SK-N-SH (cell line): ENCODE data around the gene COL20A1. TPM values are rescaled to one million over a fixed set of nuclear protein-coding genes. Genes with fewer than 3 reads are reported as not detected.

Experiments
- CTCF ChIA-PET: fragments of 300-600, 350-600 bp; formaldehyde crosslinking; extraction: SDS; loops from one replicate; lab custom pipeline; 2021; lab: Yijun Ruan, JAX
- POLR2A ChIA-PET: fragments of 350-600 bp; sonication (Branson Sonifier 250); formaldehyde crosslinking; extraction: SDS; loops from one replicate; lab custom pipeline; 2020; ENCODE audit warnings: antibody characterized with exemption, inconsistent platforms; lab: Yijun Ruan, JAX
- DNase-seq: peaks from one replicate; pipeline ENCODE4 v3.0.0; 2012
- H2AFZ ChIP-seq: fragments of 200-600 bp; sonication (generic); 2 replicates; pipeline ENCODE4 v1.8.1; 2016; ENCODE audit warnings: antibody characterized with exemption, mild to moderate bottlenecking, low read depth
- H3F3A ChIP-seq: fragments of 200-600 bp; sonication (generic); replicated peaks from 2 replicates; pipeline ENCODE3; 2016; ENCODE audit warnings: antibody characterized with exemption, mild to moderate bottlenecking; ENCODE audit not compliant: insufficient read depth
- H3K27ac ChIP-seq, 2 experiments: fragments of 200-500 bp in 1 of 2; fragments of 200-600 bp in 1 of 2; sonication (Bioruptor generic) in 1 of 2; sonication (generic), shearing (Covaris generic) in 1 of 2; 2 replicates each; pipeline versions ENCODE4 v1.5.1 to v1.6.1; 2014 to 2016; ENCODE audit warnings: low read depth in 2 of 2, inconsistent platforms in 1 of 2, low read length in 1 of 2, mild to moderate bottlenecking in 1 of 2, mixed read lengths in 1 of 2
- H3K27me3 ChIP-seq: fragments of 200-600 bp; sonication (generic), shearing (Covaris generic); 2 replicates; pipeline ENCODE4 v1.6.1; 2016; ENCODE audit warnings: mixed run types; ENCODE audit not compliant: insufficient read depth
- H3K36me3 ChIP-seq, 2 experiments: fragments of 200-500 bp in 1 of 2; fragments of 200-600 bp in 1 of 2; sonication (Bioruptor generic) in 1 of 2; sonication (generic) in 1 of 2; replicated peaks in 1 of 2; 2 replicates each; pipeline versions ENCODE3 to v1.5.1; 2014 to 2016; ENCODE audit warnings: low read length in 1 of 2, mild to moderate bottlenecking in 1 of 2; ENCODE audit not compliant: insufficient read depth in 2 of 2, control insufficient read depth in 1 of 2
- H3K4me1 ChIP-seq, 2 experiments: fragments of 200-500 bp in 1 of 2; fragments of 200-600 bp in 1 of 2; sonication (Bioruptor generic) in 1 of 2; sonication (generic), shearing (Covaris generic) in 1 of 2; 2 replicates each; pipeline versions ENCODE4 v1.5.1 to v1.6.1; 2014 to 2016; ENCODE audit warnings: low read depth in 1 of 2, low read length in 1 of 2, mixed run types in 1 of 2; ENCODE audit not compliant: insufficient read depth in 2 of 2, control insufficient read depth in 1 of 2
- H3K4me2 ChIP-seq: fragments of 200-600 bp; sonication (generic), shearing (Covaris generic); 2 replicates; pipeline ENCODE4 v1.6.1; 2017; ENCODE audit warnings: mixed run types
- H3K4me3 ChIP-seq, 2 experiments: fragments of 200-500 bp in 1 of 2; fragments of 200-600 bp in 1 of 2; sonication (Bioruptor generic) in 1 of 2; sonication (generic), shearing (Covaris generic) in 1 of 2; 2 replicates each; pipeline versions ENCODE4 v1.5.1 to v1.8.1; 2014 to 2016; ENCODE audit warnings: low read depth in 2 of 2, inconsistent platforms in 1 of 2, low read length in 1 of 2, mild to moderate bottlenecking in 1 of 2, mixed read lengths in 1 of 2, moderate library complexity in 1 of 2
- H3K79me2 ChIP-seq: fragments of 200-600 bp; sonication (generic); 2 replicates; pipeline ENCODE4 v1.8.1; 2017; ENCODE audit warnings: mild to moderate bottlenecking; ENCODE audit not compliant: insufficient read depth
- H3K9ac ChIP-seq: fragments of 200-600 bp; sonication (generic); 2 replicates; pipeline ENCODE4 v1.6.1; 2017; ENCODE audit warnings: mixed run types
- H3K9me2 ChIP-seq: fragments of 200-600 bp; sonication (generic); 2 replicates; pipeline ENCODE4 v1.6.1; 2017; ENCODE audit warnings: mixed run types
- H3K9me3 ChIP-seq: fragments of 200-600 bp; sonication (generic); 2 replicates; pipeline ENCODE4 v1.6.1; 2017; ENCODE audit warnings: mixed run types, mild to moderate bottlenecking, moderate library complexity
- H4K20me1 ChIP-seq: fragments of 200-600 bp; sonication (generic); 2 replicates; pipeline ENCODE4 v1.6.1; 2017; ENCODE audit warnings: mild to moderate bottlenecking, mixed run types; ENCODE audit not compliant: insufficient read depth
- CHD2 ChIP-seq: fragments of 150-350 bp; IDR thresholded peaks from 2 replicates; pipeline ENCODE4 v1.6.1; 2018; ENCODE audit warnings: low read length; ENCODE audit not compliant: partially characterized antibody
- ELF1 ChIP-seq: IDR thresholded peaks from 2 replicates; pipeline ENCODE4 v1.4.0; 2012
- EP300 ChIP-seq, 2 experiments: IDR thresholded peaks; 2 replicates each; pipeline versions ENCODE4 v1.4.0 to v1.6.1; 2012; ENCODE audit warnings: borderline replicate concordance in 1 of 2, low read depth in 1 of 2, low read length in 1 of 2
- EZH2phosphoT487 ChIP-seq: fragments of 200-600 bp; sonication (generic); IDR thresholded peaks from 2 replicates; pipeline ENCODE4 v1.6.1; 2017; ENCODE audit warnings: low read depth, mixed run types, mild to moderate bottlenecking, antibody characterized with exemption, moderate library complexity, borderline replicate concordance
- FOXJ3 ChIP-seq: sonication (generic); formaldehyde crosslinking; IDR thresholded peaks from 2 replicates; pipeline ENCODE4 v1.5.1; 2020; ENCODE audit warnings: mild to moderate bottlenecking, missing genetic modification reagents
- MXI1 ChIP-seq: IDR thresholded peaks from 2 replicates; pipeline ENCODE4 v1.6.1; 2012; ENCODE audit warnings: mild to moderate bottlenecking, low read depth, low read length, improper control_type of control experiment
- RAD21 ChIP-seq: IDR thresholded peaks from 2 replicates; pipeline ENCODE4 v1.6.1; 2012; ENCODE audit warnings: mild to moderate bottlenecking, low read length
- RCOR1 ChIP-seq: fragments of 150-350 bp; IDR thresholded peaks from 2 replicates; pipeline ENCODE4 v1.6.1; 2017; ENCODE audit warnings: antibody characterized with exemption, low read length
- ZBTB33 ChIP-seq: IDR thresholded peaks from 2 replicates; pipeline ENCODE4 v1.4.0; 2012; ENCODE audit warnings: low read depth, borderline replicate concordance
- WGBS: methylation state at CpG from one replicate; pipeline ENCODE4 v1.1.6; 2017; ENCODE audit warnings: low lambda C conversion rate; 5-methylcytosine and 5-hydroxymethylcytosine counted together
- polyA plus RNA-seq, 3 experiments: library from polyadenylated mRNA; depleted of rRNA; stranded (reverse); fragments of >200 nt; gene quantifications; 2 replicates each; pipeline ENCODE4 v1.2.3, GENCODE V29; 2012

Gene COL20A1
- polyA plus RNA-seq, 1 of the 3 experiments (the other 2 are of a cell fraction), result not detected

- no peak overlapping the region for H3K4me2 ChIP-seq
Observed at GRCh38 chr20:63284544-63284949, 8.4 kb upstream of the COL20A1 start.

GRCh38 chr20:63284981-63285524, 7.9 kb upstream of the COL20A1 start:
- Histone ChIP-seq H3K4me1 (no peaks in the 10 kb centered on the region), H3K27ac (no peak overlapping the region), H3K36me3 (peaks cover 2 to 85% of the 10 kb centered on the region in 2 experiments), H3K27me3 (no peaks in the 10 kb centered on the region), H3K9me2 (no peaks in the 10 kb centered on the region), H3K9ac (no peak overlapping the region), H3K79me2 (peaks cover 3% of the 10 kb centered on the region; the same call in 1 of the 2 replicates), H4K20me1 (peaks cover 4% of the 10 kb centered on the region; the same call in 1 of the 2 replicates), H3K4me2 (no peak overlapping the region), H3K9me3 (no peaks in the 10 kb centered on the region), H3F3A (no peaks in the 10 kb centered on the region), H2AFZ (no peak overlapping the region), H3K4me3 (no peak overlapping the region)
- TF ChIP-seq FOXJ3 (no peak), ELF1 (no peak), CHD2 (no peak), MXI1 (no peak), RCOR1 (no peak), ZBTB33 (no peak)
- ChIA-PET POLR2A (interaction anchor here (1.2 kb wide), 1 partner anchor 13 kb away, joined by 5 read pairs; the partner anchor contains the start of gene ARFGAP1), CTCF (interaction anchor here (0.6 to 1.5 kb wide), 2 partner anchors 25 to 97 kb away, joined by 3 read pairs; no protein-coding TSS in a partner anchor)
- DNase-seq, result no peak
- 95% methylated on average over 2 of the region's 13 CpGs for WGBS

More at GRCh38 chr20:63284544-63284949, 8.4 kb upstream of the COL20A1 start:
- Histone ChIP-seq H3K36me3 (peaks cover 7 to 86% of the 10 kb centered on the region in 2 experiments), H4K20me1 (peaks cover 4% of the 10 kb centered on the region; the same call in 1 of the 2 replicates), H3K27ac (no peak overlapping the region), H3K4me3 (no peak overlapping the region), H3F3A (no peaks in the 10 kb centered on the region), H3K9ac (no peak overlapping the region), H3K27me3 (no peaks in the 10 kb centered on the region), H3K9me3 (no peaks in the 10 kb centered on the region), H3K9me2 (no peaks in the 10 kb centered on the region), H2AFZ (no peak overlapping the region), H3K4me1 (no peaks in the 10 kb centered on the region), H3K79me2 (peaks cover 3% of the 10 kb centered on the region; the same call in 1 of the 2 replicates)
- 94% methylated on average over 14 of the region's 25 CpGs for WGBS
- ChIA-PET CTCF (interaction anchor here (0.6 to 1.5 kb wide), 2 partner anchors 26 to 97 kb away, joined by 3 read pairs; no protein-coding TSS in a partner anchor), POLR2A (interaction anchor here (1.2 kb wide), 1 partner anchor 12 kb away, joined by 5 read pairs; the partner anchor contains the start of gene ARFGAP1)
- TF ChIP-seq RAD21 (no peak), EZH2phosphoT487 (no peak), EP300 (IDR thresholded peaks at IDR 0.05; ENCODE audit: borderline replicate concordance in 1 of 2, low read depth in 1 of 2, low read length in 1 of 2) (no peak)
- no peak for DNase-seq
